ENCODE results near the gene AMBRA1. TPM values are rescaled to one million over a fixed set of nuclear protein-coding genes. Genes with fewer than 3 reads are reported as not detected.

The AMBRA1 gene
- total RNA-seq, 1 donor from 2014 or later = 11.3 TPM

DNA sequence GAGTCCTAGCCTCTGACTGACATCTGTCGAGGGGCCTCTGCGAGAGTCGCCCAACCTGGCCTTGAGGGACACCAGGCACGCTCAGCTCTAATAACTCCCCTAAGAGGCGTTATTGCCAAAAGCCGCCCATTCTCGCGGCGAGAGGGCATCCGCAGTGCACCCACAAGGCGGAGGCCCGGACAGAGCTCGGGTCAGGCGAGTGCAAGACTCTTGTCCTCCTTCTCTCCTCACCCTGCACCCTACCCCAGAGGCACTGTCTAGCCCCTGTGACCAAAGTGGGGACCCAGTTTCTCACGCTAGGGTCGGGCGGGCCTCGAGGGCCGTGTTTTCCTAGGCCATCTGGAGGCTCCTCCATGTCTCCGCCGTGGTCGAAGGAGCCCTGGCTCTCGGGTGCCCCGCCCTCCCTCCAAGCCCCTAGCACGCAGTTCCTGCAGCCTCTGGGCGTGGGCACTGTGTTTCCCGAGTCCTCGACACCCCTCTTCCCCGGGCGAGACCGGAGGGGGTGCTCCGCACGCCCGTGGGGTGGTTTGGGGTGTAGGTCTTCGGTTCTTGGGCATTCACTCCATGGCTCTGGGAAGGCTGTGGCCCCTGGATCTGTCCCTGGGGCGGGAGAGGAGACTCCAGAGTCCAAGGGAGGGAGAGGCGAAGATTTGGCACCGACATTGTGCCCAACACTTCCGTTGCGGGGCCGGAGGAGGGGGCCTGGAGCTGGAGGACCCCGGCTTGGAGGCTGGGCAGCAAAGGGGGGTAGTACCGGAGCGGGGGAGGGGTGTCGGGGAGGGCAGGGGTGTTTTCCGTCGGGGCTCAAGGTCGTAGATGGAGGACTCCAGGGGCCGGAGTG is 203.3 kb downstream of the AMBRA1 start:
- Histone ChIP-seq H3K4me3 (ENCODE audit: low read depth, low read length) (no peak overlapping the region), H3K36me3 (ENCODE audit: control insufficient read depth, insufficient read depth, low read length) (no peaks in the 10 kb centered on the region), H3K27me3 (ENCODE audit: control insufficient read depth, insufficient read depth, low read length) (peaks cover 28% of the 10 kb centered on the region)
- TF ChIP-seq, protein P1, sequence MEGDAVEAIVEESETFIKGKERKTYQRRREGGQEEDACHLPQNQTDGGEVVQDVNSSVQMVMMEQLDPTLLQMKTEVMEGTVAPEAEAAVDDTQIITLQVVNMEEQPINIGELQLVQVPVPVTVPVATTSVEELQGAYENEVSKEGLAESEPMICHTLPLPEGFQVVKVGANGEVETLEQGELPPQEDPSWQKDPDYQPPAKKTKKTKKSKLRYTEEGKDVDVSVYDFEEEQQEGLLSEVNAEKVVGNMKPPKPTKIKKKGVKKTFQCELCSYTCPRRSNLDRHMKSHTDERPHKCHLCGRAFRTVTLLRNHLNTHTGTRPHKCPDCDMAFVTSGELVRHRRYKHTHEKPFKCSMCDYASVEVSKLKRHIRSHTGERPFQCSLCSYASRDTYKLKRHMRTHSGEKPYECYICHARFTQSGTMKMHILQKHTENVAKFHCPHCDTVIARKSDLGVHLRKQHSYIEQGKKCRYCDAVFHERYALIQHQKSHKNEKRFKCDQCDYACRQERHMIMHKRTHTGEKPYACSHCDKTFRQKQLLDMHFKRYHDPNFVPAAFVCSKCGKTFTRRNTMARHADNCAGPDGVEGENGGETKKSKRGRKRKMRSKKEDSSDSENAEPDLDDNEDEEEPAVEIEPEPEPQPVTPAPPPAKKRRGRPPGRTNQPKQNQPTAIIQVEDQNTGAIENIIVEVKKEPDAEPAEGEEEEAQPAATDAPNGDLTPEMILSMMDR (IDR thresholded peaks at IDR 0.05; ENCODE audit: insufficient read depth, low read length, severe bottlenecking) = no peak
- FAIRE-seq (no peak), DNase-seq (ENCODE audit: low read depth) (no peak)

DNA sequence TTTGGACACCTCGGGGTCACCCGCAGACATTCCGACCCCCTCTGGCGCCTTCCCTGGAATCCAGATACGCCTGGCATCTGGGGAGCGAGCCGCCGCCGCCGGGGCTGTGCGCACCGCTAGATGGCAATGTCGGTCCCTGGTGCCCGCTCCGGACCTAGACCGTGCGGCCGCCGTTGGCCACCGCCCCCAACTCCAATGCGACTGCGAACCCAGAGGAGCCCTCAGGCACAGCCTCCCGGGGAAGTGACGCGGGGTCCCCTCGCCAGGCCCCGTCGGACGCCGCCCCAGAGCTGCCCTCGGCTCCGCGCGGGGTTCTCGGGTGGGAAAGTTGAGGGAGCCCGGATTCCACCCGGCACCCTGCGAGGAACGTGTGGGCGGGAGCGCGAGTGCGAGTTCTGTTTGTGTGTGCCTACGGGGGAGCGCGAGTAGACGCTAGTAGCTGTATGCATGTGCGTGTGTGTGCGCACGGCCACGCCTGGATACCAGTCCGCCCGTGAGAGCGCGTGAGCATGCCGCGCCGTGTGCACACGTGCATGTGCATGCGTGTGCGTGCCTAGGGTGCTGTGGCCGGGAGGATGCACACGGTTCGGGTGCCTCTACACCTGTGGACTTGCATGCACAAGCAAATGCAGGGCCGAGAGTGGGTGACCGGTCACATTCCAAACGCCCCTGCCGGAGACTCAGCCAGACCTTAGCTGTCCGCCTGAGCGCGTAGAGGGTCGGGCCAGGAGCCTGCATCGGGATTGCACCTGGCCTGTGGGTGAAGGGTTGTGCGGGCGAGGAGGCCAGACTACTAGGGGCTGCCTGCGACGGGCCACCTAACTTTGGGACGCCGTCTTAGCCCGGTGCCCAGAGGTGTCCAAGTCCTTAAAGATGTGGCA is 204.1 kb downstream of the AMBRA1 start:
- DNase-seq (ENCODE audit: low read depth) (peak; percentile 23), FAIRE-seq (no peak)
- Histone ChIP-seq H3K36me3 (ENCODE audit: control insufficient read depth, insufficient read depth, low read length) (no peaks in the 10 kb centered on the region), H3K4me3 (ENCODE audit: low read depth, low read length) (peak overlapping the region; percentile 37), H3K27me3 (ENCODE audit: control insufficient read depth, insufficient read depth, low read length) (peaks cover 28% of the 10 kb centered on the region)
- TF ChIP-seq, protein P1 (IDR thresholded peaks at IDR 0.05; ENCODE audit: insufficient read depth, low read length, severe bottlenecking) = peak; percentile 89

DNA sequence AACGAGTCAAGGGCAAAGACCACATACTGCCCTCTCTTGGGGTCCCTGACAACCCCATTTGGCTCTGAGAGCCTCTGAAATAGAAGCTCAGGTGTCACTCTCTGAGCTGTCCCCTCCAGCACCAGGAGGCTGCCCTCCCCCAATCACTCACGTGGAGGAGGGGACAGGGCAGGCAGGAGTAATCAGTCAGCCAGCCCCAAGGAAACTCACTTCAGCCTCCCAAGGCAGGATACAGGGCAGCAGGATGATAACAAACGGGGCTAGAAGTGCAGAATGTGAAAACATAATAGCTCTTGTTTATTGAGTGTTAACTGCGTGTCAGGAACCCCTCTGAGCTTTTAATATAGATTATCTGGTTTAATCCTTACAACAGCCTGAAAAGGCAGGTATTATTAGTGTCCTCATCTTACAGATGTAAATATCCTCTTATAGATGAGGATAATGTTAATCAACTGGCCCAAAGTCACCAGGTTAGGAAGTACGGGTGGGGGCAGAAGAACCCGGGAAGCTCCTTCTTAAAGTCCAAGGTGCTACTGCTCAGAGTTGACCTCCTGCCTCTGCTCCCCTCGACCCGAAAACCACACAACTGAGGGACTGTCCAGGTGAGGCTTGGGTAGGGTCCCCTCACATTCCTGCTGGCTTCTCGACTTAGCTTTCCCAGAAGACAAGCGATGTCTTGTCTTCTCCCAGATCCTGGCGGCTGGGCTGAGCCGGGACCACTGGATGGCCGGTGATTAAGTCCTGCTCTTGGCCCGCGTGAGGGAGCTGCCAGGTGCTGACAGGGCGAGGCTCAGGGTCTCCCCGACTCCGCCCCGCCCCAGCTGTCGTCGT is 205.0 kb downstream of the AMBRA1 start:
- Histone ChIP-seq H3K4me3 (ENCODE audit: low read depth, low read length) (no peak overlapping the region), H3K36me3 (ENCODE audit: control insufficient read depth, insufficient read depth, low read length) (no peaks in the 10 kb centered on the region), H3K27me3 (ENCODE audit: control insufficient read depth, insufficient read depth, low read length) (peaks cover 28% of the 10 kb centered on the region)
- TF ChIP-seq, protein P1 (IDR thresholded peaks at IDR 0.05; ENCODE audit: insufficient read depth, low read length, severe bottlenecking) = no peak
- FAIRE-seq (no peak), DNase-seq (ENCODE audit: low read depth) (no peak)

DNA sequence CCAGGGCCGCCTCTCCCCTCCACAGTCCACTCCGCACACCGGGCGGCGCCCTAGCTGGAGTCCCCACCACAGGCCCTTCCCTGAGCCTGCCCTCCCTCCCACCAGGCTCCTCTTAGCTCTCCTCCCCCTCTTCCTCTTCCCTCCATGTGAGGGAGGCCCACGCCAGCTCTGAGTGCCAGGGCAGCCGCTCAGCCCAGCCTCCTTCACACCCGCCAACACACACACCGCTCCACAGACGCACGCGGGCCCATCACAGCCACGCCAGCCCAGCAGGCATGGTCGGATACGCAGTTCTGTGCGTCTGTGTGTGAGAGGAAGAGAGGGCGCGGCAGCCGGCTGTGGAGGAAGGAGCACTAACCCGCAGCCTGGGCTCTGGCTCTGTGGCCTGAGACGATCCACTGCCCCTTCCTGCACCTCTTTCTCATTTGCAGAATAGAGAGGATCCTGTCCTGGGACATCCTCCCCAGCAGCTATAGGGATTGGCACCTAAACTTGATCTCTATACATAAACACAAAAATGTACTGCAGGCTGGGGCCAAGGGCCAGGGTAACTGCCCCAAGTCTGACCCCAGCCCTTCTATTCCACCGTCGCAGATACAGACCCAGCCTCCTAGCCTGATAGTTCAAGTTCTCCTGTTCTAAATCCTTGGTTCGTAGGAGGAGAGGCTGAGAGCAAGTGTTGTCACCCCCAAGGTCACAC is 205.8 kb downstream of the AMBRA1 start:
- Histone ChIP-seq H3K36me3 (ENCODE audit: control insufficient read depth, insufficient read depth, low read length) (no peaks in the 10 kb centered on the region), H3K27me3 (ENCODE audit: control insufficient read depth, insufficient read depth, low read length) (peaks cover 28% of the 10 kb centered on the region), H3K4me3 (ENCODE audit: low read depth, low read length) (no peak overlapping the region)
- DNase-seq (ENCODE audit: low read depth) (no peak), FAIRE-seq (no peak)
- TF ChIP-seq, protein P1 (IDR thresholded peaks at IDR 0.05; ENCODE audit: insufficient read depth, low read length, severe bottlenecking) = no peak

DNA sequence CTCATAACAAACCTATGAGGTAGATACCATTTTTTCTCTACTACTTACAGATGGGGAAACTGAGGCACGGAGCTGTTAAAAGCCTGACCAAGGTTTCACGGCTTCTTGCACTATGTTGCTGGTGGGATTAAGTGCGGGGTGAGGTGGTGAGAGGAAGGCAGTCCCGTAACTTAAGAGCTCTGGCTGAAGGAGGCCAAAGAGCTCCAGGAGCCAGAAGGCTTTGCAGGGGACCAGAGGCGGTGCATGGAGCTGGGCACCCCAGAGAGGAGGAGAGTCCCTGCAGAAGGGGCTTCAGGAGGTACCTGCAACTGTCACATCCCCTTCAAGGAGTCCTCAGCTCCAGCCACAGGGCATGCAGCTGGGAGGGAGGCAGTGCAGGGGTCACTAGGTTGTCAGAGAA is 206.4 kb downstream of the AMBRA1 start:
- DNase-seq (ENCODE audit: low read depth) = no peak
- no peaks in the 10 kb centered on the region for H3K36me3 ChIP-seq (ENCODE audit: control insufficient read depth, insufficient read depth, low read length)
- FAIRE-seq = no peak
- TF ChIP-seq, protein P1 (IDR thresholded peaks at IDR 0.05; ENCODE audit: insufficient read depth, low read length, severe bottlenecking) = no peak
- H3K4me3 ChIP-seq (ENCODE audit: low read depth, low read length) = no peak overlapping the region
- H3K27me3 ChIP-seq (ENCODE audit: control insufficient read depth, insufficient read depth, low read length) = peaks cover 29% of the 10 kb centered on the region
